Measurements from ENCODE around the gene TCF7L1.

TCF7L1 gene

DNA sequence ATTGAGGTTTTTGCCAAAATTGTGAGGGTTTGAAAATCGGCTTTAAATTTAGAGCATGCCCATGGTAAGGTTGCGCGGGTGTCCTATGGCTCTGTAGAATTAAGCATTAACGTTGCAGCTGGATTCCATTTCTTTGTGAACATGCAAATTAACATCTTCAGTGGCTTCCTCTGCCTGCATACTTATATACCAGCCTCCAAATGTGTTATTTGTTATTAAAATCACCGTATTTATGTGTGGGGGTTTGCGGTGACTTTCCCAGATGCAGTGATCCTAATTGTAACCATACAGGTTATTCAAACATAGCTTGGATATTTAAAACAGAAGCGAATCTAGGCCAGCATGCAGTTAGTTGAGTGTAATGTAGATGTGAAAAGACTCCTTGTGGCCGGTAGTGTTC is 114.4 kb downstream of the TCF7L1 start:
- POLR2A ChIA-PET = interaction anchor here (0.6 kb wide), 1 partner anchor 18 kb away, joined by 3 read pairs; no protein-coding TSS in a partner anchor
- DNase-seq (ENCODE audit: low read depth, low spot score) = no peak
- CTCF ChIA-PET = interaction anchor here (0.9 to 3.8 kb wide), 9 partner anchors 9 to 322 kb away, joined by 3 to 11 read pairs (median 4); partner anchors contain the start of gene TCF7L1
- TF ChIP-seq, protein P1, sequence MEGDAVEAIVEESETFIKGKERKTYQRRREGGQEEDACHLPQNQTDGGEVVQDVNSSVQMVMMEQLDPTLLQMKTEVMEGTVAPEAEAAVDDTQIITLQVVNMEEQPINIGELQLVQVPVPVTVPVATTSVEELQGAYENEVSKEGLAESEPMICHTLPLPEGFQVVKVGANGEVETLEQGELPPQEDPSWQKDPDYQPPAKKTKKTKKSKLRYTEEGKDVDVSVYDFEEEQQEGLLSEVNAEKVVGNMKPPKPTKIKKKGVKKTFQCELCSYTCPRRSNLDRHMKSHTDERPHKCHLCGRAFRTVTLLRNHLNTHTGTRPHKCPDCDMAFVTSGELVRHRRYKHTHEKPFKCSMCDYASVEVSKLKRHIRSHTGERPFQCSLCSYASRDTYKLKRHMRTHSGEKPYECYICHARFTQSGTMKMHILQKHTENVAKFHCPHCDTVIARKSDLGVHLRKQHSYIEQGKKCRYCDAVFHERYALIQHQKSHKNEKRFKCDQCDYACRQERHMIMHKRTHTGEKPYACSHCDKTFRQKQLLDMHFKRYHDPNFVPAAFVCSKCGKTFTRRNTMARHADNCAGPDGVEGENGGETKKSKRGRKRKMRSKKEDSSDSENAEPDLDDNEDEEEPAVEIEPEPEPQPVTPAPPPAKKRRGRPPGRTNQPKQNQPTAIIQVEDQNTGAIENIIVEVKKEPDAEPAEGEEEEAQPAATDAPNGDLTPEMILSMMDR (IDR thresholded peaks at IDR 0.05; ENCODE audit: insufficient read depth, low read length, missing control alignments) = no peak
- no peak overlapping the region for H3K4me3 ChIP-seq (ENCODE audit: low read depth, low read length)

DNA sequence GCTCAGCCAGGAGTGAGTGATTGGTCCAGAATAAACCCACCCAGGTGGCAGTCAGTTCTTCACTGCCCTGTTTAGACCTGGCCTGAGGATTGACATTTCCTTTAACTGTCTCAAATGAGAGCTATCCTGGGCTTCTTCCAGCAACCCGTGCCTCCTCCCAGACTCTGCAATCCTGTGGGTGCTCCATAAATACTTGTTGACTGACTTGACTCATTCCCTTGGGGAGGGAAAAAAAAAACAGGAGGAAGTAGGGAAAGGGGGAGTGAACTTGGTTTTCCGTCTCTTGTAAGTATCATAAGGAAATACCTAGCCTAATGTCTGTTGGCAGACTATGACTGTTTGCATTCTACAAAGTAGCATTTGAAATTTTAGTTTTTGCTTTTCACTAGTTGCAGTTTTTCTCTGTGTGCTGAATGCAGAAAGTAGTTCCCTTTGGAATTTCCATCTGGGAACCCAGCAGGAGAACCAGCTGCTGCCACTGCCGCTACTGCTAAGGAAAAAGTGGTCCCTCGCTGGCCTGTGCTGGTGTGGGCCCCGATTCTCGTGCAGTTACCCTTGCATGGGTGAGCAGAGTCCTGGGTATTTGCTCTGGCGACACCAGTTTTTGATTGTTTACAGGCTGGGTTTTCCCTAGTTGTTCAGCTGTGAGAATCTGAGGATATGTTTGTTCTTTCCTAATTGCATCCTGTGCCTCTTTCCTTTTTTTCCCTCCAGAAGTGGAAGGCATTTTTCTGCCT is 115.7 kb downstream of the TCF7L1 start:
- H3K4me3 ChIP-seq (ENCODE audit: low read depth, low read length) = peak overlapping the region; percentile 18; the same call in 1 of the 2 replicates
- TF ChIP-seq, protein P1 (IDR thresholded peaks at IDR 0.05; ENCODE audit: insufficient read depth, low read length, missing control alignments) = no peak
- ChIA-PET POLR2A (interaction anchor here (1.1 kb wide), 1 partner anchor 26 kb away, joined by 3 read pairs; no protein-coding TSS in a partner anchor), CTCF (interaction anchor here (0.8 to 2.0 kb wide), 4 partner anchors 15 to 116 kb away, joined by 3 to 5 read pairs (median 4); partner anchors contain the start of gene TCF7L1)
- peak; percentile 93 for DNase-seq (ENCODE audit: low read depth, low spot score)

DNA sequence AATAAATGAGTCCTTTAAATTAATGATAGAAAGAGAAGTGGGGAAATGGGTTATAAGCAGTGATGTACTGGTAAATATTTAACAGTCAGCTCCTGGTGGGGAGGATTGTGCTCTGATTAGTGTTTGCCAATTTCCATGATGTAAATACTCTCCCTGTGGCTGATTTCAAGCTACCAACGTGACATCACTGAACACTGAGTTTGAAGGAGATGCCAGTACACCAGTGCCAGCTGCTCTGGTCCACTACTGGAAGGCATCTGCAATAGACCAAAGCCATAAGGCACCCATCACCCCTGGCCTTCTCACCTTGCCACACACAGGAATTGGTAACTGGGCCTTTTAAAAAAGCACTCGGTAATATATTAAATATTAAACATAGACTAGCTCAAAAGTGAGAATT is 116.9 kb downstream of the TCF7L1 start:
- H3K4me3 ChIP-seq (ENCODE audit: low read depth, low read length) = no peak overlapping the region
- TF ChIP-seq, protein P1 (IDR thresholded peaks at IDR 0.05; ENCODE audit: insufficient read depth, low read length, missing control alignments) = no peak
- DNase-seq (ENCODE audit: low read depth, low spot score) = no peak
- ChIA-PET CTCF (interaction anchor here (0.6 to 4.3 kb wide), 3 partner anchors 16 to 301 kb away, joined by 3 to 19 read pairs (median 14); no protein-coding TSS in a partner anchor), POLR2A (interaction anchor here (1.1 kb wide), 1 partner anchor 86 kb away, joined by 3 read pairs; no protein-coding TSS in a partner anchor)

DNA sequence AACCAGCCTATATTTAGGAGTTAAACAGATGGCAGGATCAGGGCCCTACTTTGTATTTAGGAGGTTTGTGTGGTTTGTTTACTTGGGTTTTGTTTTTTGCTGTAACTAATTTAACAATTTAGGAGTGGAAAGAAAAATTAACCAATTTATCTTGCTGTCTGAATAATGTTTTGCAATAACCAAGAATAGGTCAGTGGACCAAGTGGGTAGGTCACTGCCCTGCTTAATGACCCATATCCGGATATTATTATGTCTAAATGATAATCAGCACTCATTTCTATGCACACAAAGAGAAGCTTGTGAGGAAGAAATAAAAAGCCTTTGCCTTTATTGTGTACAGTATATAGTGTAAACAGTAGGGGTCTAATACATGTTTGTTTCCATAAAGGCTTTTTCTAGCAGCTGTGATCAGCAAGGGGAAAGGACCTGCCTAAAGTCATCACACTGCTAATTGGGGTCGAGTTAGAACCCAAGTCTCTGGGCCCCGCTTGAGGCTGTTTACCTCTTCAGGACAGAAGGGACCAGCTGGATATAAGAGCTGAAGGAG is 118.0 kb downstream of the TCF7L1 start:
- H3K4me3 ChIP-seq (ENCODE audit: low read depth, low read length) = no peak overlapping the region
- TF ChIP-seq, protein P1 (IDR thresholded peaks at IDR 0.05; ENCODE audit: insufficient read depth, low read length, missing control alignments) = no peak
- POLR2A ChIA-PET = interaction anchor here (1.1 kb wide), 1 partner anchor 87 kb away, joined by 3 read pairs; no protein-coding TSS in a partner anchor
- no peak for DNase-seq (ENCODE audit: low read depth, low spot score)
- CTCF ChIA-PET = interaction anchor here (1.1 to 4.3 kb wide), 5 partner anchors 15 to 325 kb away, joined by 3 to 19 read pairs (median 3); no protein-coding TSS in a partner anchor

DNA sequence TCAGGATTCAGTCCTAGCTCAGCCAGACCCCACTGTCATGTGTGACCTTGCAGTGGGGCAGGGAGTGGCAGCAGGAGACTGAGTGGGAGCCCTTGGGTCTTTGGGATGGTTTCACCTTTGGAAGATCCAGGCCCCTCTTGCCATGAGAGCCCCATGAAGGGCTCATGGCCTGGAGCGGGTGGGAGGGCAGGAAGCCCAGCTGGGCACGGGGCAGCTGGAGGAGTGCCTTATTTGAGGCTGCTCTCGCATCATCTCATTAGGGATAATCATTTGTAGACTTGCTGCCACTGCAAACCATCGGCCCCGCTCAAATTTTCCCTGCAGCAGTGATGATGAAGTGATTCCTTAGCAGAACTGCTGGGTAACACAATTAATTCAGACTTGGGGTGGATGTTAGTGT is 120.7 kb downstream of the TCF7L1 start:
- ChIA-PET CTCF (interaction anchor here (4.3 kb wide), 1 partner anchor 12 kb away, joined by 19 read pairs; no protein-coding TSS in a partner anchor), POLR2A (no interaction called here)
- H3K4me3 ChIP-seq (ENCODE audit: low read depth, low read length) = no peak overlapping the region
- TF ChIP-seq, protein P1 (IDR thresholded peaks at IDR 0.05; ENCODE audit: insufficient read depth, low read length, missing control alignments) = no peak
- DNase-seq (ENCODE audit: low read depth, low spot score) = no peak

All from AG04449 (cell line).